ENCODE results near the gene KIF13A.
"Not testable (repeated sequence)": the region's sequence is repeated elsewhere in the genome, so short reads cannot be mapped to it uniquely, and the experiment has no call there.

Gene KIF13A

DNA sequence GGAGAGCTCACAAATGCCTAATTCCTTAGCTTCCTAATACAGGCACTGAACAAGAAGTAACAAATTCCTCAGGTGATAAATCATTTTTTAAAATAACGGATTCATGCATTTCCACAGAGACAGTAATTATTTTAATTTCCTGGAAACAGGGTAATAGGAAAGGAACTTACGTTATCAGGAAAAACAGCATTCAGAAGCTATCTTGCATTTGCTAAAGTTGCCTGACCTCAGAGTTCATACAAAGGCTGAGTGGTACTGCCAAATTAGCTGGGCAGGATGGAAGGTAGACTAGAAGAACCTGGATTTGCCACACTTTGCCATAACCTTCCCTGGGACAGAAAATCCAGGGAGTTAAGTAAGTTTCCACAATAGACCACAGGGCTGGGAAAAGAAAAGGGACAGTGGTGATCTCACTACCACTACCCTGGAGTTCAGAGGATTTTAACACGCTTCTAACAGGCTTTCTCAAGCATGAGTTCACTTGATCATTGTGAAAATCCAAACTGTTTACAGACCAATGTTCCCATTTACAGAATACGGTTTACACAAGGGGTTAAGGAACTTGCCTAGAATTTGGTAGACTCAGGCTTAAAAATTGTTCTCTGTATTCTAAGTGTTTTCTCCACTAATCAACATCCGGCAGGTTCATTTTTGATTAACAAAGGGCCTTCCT, 57.0 kb downstream of the KIF13A start:
- DNase-seq, result no peak

DNA sequence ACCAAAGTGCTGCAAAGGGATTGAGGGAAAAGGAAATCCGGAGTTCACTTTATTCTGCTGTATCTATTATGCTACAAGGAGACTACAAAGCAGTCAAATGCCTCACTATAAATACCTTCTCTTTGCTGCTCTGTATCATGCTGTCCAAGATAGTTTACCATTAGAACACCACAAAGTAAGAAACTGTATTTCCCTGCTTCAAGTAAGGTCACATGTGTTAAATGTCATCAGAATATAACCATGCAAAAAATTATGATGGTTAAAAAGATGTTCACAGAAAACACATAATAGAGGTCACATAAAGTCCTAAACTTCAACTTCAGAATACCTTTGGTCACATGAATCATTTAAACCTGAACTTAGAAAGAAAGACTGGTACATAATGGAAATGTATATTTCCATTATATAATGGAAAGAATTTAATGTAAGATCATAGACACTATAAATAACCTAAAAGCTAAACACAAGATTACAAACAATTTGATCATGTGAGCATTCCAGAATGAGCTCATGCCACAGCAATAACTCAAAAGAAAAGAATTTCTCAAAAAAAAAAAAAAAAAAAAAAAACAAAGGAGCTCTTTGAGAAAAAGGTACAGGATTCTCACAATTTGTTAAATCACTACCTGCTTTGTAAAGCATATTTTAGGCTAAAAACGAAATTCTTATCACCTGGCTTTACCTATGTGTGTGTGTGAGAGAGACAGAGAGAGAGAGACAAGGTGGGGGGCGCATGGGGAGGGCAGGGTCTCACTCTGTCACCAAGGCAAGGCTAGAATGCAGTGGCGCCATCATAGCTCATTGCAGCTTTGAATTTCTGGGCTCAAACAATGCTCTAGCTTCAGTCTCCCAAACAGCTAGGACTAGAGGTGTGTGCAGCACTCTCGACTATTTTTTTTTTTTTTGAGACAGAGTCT, 58.7 kb downstream of the KIF13A start:
- DNase-seq, result no peak

DNA sequence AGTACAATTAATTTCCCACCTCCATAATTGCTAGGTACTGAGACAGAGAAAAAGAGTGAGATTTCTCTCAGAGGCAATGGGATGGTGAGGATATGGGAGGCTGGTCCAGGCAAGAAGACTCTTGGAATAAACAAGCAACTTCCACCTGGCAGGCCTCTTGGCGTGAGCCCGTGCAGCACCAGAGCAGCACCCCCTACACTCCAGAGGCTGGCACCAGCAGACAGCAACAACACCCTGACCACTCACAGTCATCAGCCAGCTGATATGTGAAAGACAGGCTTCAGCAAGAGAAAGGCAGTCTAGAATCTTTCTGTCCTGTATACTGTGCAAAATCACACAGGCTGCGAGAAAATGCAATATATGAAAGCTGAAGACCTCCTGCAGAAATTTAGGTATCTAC, 59.7 kb downstream of the KIF13A start:
- no peak for DNase-seq

DNA sequence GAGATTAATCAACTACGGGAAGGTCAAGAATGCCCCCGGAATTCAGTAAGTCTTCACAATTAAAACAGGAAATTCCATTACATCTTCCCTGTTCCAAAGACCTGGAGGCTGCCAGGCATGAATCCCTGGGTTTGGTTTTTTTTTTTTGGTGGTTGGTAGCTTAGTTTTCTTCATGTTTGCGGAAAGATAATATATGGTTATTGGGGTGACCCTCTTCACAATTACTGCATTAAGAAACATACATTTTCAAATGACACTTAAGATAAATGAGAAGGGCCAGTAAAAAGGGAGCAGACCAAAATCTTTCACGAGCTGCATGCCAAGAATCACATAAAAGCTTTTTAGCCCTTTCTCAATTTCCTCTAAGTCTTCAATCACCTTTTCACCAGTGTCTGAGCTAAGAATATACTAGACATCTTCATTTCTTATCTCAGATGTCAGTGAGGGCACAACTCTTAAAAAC, 64.0 kb downstream of the KIF13A start:
- no peak for DNase-seq

DNA sequence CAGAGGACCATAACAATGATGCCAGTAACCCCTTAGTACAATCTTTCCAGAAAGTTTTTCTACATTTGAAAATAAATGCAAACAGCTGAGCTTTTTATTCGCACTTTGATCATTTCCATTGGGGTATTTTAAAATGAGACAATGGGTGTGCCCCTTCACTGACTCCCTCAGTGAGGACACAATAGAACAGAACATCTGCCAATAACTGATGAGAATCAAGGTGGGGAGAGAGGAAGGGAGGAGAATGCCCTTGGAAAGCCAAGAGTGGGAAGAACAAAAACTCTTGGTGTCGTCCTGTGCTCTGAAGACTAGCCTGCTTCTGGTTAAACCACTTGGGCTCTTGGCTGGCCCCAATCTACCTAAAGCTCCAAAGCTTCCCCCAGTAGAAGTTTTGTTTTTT, 66.0 kb downstream of the KIF13A start:
- no peak for DNase-seq

DNA sequence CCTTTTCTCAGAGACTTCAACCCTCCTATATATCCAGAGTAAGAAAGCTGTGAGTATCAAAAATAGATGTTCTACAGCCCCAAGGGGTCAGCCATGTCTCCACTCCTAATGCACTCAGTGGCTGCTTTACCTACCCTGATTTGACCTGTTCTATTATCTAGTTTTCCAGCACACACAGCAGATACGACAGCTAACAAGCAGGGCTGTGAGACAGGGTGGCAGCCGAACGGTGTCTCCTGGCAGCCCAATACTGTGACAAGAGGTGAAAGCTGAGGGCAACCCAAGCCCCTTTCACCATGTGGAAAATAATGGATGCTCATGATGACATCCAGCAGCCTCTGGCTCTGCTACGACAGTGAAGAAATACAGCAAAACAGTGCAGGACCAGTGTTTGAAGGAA, 67.9 kb downstream of the KIF13A start:
- DNase-seq, result no peak

DNA sequence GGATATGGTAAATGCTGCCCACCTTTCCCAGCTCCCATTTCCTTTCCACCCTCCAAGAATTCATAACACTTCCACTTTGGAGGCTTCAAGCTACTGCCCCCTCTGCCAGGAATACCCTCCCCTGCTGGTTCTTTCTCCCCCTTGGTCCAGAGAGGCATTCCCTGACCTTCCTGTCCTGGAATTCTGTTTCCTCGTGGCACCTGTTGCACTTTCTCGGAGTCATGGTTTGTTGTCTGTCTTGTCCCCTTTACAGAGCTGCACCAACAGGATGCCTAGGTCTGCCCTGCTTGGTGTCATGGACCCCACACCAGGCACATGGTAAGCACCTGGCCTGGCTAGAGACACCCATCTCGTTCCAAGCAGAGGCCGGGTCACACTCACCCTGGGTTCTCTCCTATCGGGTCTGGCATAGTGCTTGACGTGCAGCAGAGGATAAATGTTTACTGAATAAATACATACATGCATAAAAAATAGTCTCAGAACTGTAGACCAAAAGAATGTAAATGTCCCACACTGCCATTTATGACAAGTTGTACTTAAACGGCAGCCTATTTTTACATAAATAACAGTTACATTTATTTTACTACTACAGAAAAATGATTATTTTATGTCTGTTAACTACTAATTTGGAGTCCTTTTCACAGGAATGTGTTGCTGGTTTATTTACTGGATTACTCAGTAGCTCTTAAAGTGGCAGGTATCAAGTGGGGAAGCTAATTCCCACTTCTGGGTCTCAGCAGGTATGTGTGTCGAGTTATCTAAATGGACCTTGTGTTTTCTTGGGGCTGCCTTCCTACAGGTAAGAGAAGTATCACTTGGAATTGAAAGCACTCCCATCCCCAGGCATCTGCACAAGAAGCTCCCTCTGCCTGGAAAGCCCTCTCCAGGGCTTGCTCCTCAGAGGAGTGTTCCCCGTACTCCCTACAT, 69.3 kb downstream of the KIF13A start:
- DNase-seq, result no peak

DNA sequence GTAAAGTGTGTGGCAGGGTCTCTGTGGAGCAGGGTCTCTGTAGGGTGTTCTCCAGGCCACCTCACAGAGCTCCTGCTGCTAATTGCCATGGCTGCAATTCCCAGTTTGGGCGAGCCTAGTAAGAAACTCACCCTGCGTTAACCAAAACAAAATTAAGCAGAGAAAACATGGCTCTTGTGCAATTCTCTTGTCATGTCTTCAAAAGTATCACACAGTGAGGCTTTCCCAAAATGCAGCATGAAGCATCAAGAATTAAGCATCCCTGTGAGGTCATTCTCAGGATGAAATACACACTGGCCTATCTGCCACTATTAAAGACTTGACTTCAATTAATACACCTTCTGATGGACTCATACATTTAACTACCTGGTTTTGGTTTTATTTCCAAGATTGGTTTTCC, 72.8 kb downstream of the KIF13A start:
- no peak for DNase-seq

DNA sequence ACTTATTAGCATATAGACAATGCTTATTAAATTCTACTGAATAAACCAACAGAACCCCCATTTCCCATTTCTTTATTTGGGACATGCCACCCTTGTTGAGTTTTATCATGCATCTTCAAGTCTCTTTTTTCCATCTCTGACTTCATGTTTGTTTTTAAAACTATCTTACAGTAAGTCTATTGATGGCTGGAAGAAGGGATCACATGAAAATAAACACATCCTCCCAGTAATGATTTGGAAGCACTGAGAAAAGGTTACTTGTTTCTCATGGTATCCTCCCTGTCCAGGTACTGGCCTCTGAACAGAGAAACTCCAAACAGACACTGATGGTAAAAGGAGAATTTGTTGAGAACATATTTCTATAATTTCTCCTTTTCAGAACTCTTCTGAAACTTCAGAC, 74.9 kb downstream of the KIF13A start:
- DNase-seq, result no peak

DNA sequence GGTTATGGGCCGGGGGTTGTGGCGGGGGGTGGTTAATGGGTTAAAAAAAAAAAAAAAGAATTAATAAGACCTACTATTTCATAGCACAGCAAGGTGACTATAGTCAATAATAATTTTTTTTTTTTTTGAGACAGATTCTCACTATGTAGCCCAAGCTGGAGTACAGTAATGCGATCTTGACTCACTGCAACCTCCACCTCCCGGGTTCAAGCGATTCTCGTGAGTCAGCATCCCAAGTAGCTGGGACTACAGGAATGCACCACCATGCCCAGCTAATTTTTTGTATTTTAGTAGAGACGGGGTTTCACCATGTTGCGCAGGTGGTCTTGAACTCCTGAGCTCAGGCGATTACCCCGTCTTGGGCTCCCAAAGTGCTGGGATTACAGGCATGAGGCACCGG, 75.8 kb downstream of the KIF13A start:
- not testable (repeated sequence) for DNase-seq

DNA sequence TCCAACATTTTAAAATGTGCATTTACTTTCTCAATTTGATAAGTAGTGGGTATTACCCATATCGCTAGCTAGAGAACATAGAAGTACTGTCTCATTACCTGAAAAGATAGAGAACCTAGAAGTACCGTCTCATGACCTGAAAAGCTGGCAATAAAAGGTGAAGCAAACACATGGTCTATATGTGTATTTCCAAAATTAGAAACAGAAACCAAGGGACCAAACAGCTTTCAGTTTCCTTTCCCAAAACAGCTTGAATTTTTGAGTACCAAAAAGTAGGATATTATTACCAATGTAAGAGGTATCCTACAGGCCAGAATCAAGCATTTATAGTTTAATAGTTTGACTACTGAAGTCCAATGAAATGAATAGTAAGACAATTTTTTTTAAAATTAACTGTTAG, 77.2 kb downstream of the KIF13A start:
- no peak for DNase-seq

DNA sequence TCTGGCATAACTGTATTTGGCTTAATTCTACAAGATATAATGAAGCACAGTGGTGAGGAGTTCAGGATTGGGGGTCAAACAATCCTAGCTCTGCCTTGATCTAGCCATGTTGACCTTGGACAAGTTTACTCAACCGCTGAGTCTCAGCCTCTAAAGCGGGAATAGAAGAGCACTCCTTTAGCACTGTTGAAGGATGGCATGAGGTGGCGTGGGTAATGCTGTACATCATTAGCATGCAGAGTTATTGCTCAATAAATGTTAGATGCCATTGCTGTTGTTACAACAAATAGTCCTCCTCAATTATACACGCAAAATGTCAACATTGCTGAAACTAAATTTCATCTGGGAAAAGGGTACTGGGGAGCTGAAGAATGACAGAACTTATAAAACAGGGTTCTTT, 78.6 kb downstream of the KIF13A start:
- no peak for DNase-seq

DNA sequence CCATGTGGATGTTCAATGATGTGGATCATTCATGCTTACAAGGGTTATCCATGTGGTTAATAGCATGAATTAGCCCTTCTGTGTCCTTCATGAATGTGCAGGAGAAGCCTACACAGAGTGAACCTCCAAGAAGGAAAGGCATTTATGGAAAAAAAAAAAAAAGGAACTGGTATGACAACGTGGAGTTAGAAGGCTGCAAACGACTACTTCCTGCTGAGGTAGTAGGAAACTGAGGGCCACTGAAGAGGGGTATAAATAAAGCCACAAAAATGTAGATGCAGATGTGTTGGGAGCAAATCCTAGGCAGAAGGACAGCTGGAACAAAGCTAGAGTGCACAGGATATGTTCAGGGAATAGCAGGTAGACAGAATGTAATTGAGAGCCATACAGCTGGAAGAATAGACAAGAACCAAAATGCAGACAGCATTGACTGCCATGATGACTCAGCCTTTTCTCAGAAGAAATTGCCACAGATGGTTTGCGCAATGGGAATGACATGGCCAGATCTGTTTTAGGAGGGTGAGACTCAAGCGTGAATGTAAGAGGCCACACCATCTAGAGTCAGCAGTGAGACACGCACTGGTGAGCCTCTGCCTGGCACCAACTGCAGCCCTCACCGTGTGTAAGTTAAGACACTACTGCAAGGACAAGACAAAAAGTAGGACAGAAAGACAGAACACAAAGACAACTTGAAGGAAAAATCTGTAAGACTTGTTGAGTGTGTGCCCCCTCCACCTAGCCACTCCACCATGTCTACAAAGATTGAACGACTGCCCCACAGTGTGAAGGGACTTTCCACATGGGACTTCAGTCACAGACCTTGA, 79.8 kb downstream of the KIF13A start:
- peak; percentile 72 for DNase-seq

DNA sequence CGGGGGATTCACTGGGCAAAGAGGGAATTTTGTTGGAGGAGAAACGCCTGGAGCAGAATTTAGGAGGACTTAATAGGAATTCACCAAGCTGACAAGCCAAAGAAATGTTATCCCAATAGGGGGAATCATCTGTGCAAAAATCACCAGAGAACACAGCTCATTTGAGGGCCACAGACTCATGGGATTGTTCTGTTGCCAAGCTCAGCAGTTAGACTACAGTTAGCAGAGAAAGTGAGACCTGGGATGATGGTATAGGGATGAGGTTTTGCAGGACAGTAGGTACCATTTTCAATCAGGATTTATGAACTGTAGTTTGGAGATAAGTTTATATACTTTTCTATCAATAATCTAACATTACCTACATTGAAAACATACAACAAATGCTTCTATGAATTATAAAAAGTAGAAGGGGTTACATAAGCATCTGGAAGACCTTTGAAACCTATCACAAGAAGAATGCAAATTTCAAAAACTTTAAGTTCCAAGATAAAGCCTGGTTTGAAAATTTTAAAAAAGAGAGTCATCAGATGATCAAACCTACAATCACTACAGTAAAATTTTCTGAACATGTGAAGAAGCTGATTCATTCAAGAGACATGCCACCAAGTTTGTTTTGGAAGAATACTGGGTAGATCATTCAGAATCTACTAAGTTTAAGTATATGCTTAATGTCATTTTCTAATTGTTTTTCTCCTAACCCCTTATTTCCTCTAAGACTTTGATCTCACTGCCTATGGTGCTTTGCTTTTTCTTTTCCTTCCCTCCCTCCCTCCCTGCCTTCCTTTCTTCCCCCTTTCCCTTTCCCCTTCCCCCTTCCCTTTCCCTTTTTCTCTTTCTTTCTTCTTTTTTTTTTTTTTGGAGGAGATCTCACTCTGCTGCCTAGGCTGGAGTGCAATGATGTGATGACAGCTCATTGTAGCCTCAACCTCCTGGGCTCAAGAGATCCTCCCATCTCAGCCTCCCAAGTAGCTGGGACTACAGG, 81.5 kb downstream of the KIF13A start:
- DNase-seq, result no peak

DNA sequence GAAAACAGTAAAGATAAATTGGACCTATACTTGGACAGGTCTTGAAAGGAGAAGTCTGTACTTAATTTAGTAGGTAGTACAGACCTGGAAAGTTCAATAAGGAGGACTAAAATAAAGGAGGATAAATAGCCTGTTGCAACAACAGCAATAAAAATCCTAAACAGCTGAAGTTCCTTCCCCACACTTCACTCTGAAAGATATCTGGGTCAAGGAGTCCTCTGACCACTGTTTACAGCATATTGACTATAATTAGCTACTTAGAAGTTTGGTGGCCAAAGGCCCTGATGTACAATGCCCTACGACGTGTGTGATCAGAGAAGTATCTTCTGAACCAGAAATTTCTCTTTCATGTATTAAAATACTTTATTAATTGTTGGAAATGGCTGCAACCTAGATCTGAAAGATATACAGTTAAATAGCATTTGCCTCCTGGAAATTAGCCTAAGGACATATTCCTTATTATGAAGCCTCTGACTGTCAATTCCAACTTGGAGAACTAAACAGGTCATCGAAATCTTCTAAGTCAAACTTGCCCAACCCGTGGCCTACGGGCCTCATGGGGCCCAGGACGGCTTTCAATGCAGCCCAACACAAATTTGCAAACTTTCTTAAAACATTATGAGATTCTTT, 82.8 kb downstream of the KIF13A start:
- DNase-seq, result no peak

DNA sequence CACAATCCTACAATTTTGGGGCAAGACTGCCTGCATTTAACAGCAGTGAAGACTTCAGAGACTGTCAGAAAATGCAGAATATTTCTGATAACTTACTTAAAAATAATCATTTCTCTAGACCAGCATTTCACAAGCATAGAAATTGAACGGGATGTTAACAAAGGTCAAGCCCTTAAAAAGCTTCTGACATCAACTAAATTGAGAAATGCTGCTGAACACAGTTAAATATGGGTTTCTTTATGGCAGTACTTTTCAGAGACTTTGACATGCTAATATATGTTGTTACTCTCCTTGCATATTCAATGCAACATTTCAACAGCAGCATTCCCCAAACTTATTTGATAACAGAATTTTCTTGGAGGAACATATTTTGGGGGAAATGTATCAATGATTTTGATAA, 84.5 kb downstream of the KIF13A start:
- no peak for DNase-seq

DNA sequence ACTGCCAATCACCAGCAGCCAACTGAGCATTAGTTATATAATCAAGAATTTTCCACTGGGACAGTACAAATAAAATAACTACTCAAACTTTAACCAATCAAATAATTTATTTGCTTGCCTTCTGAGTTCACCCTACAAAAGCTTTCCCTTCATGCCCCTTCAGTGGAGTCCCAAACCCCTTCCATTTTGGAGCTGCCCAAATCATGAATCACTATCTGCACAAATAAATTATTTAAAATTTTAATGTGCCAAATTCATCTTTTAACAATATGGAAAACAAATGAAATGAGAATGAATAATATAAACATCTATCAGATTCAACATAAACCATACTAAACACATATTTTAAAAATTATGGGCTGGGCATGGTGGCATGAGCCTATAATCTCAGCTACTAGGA, 85.9 kb downstream of the KIF13A start:
- no peak for DNase-seq

DNA sequence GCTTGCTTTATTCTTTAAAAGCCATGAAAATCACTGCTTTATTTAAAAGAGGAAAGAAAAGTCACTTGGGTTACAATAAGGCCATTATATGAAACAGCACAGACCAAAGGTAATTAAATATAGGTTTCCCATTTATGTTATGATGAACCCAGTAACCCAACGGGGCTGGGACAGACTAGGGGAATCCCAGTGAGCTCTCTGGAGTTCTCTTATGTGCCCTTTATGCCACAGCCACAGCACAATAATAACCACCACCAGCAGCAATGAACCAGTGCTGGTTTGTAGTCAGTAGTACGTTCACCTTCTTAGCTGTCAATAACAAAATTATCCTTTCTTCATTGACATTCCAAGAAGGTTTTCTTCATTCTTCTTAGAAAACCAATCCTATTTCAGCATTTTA, 87.4 kb downstream of the KIF13A start:
- DNase-seq, result no peak

DNA sequence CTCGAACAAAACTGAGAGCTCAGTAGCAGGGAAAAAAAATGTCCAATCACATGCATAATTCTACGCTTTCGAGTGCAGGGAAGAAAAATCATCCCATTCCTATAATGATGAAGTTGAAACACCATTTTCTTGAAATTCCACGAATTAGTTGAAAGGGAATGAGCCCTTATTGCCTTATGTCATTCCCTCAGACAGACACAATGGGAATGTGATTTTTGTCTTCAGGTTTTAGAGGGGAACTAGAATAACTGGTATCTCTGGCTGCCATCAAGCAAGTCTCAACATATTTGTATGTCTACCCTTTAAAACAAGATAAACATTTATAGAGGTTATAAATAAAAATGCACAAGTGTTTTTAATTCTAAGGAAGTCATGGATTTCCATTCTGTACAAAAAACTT, 87.9 kb downstream of the KIF13A start:
- DNase-seq, result no peak

DNA sequence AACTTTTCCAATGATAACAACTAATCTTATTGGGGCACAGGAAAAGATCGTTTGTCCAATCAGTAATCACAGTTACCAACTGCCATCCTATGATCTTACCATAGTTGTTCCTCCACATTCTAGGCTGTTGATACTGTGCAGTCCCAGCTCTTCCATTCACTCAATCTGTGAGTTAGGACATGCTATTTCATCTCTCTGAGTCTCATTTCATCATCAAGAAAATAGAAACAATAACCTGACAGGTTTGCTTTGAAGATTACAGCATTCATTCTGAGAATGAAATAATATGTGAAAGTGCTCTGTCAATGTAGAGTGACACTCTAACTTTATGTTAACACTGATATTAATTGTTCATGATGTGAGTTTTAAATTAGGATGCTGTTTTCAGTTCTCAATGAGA, 89.8 kb downstream of the KIF13A start:
- DNase-seq, result no peak

DNA sequence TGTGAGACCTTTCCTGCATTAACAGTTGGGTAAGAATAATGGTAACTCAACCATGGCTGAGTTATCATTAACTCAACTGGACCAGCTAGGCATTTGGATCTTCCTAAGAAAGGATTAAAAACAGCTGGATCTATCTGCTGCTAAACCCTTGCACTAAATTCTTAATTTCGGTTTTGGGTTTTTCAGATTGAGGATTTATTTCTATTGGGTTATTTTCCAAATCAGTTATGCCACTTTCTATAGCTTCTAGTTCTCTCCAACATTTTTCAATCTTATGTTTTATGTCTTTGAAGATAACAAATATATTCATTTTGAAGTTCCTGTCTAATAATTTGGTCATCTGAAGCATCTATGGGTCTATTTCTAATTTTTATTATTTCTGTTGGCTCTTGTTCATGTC, 92.5 kb downstream of the KIF13A start:
- no peak for DNase-seq

All from islet precursor cell (in vitro differentiated cells).